ENCODE measurements around the gene LMOD1. TPM values are rescaled to one million over a fixed set of nuclear protein-coding genes. Genes with fewer than 3 reads are reported as not detected.
A peak's percentile ranks its signal among the peaks of the same experiment; 100 is the strongest.

Gene LMOD1
- total and polyA plus RNA-seq, 2 of the 8 experiments (the other 6 are each of a cell fraction or from before 2014, with no cell fraction given), result 0.77 to 1.4 TPM

GRCh38 chr1:201970334-201971159, 24.2 kb upstream of the LMOD1 start:
- no peak overlapping the region for H3K4ac ChIP-seq (replicated peaks; ENCODE audit: insufficient read length, low read depth, low read length)
- peaks cover 6 to 47% (median 31%) of the 10 kb centered on the region in 4 experiments for H3K36me3 ChIP-seq (ENCODE audit: control insufficient read depth in 2 of 4, insufficient read depth in 4 of 4, low read length in 3 of 4)
- DNase-seq (ENCODE audit: low read depth in 1 of 2, low spot score in 2 of 2) (no peak), FAIRE-seq (no peak)
- H3K18ac ChIP-seq (ENCODE audit: extremely low read depth, low read length), result no peak overlapping the region
- H3K4me1 ChIP-seq (replicated peaks in 1 of 4; ENCODE audit: control insufficient read depth in 3 of 4, insufficient read depth in 4 of 4, low read length in 3 of 4), result no peaks in the 10 kb centered on the region
- no peak overlapping the region for H2AFZ ChIP-seq (ENCODE audit: low read length)
- H3K9ac ChIP-seq (replicated peaks in 1 of 4; ENCODE audit: extremely low read depth in 1 of 4, low read depth in 3 of 4, low read length in 3 of 4), result no peak overlapping the region
- WGBS, 2 experiments (ENCODE audit: extremely low coverage in 1 of 2, insufficient coverage in 1 of 2, insufficient read length in 1 of 2, insufficient replicate concordance in 2 of 2, low coverage in 1 of 2, low lambda C conversion rate in 2 of 2, missing lambda C conversion rate in 1 of 2), result 82% methylated on average over 9 of the region's 9 CpGs; no CpG with 5 or more reads in 1 of the 2 experiments
- no peak overlapping the region for H3K56ac ChIP-seq (replicated peaks; ENCODE audit: insufficient read length, low read depth, low read length)
- ChIA-PET CTCF (ENCODE audit: partially characterized antibody) (interaction anchor here (0.9 to 5.0 kb wide), 6 partner anchors 30 to 93 kb away, joined by 3 to 77 read pairs (median 12); no protein-coding TSS in a partner anchor), POLR2A (ENCODE audit: partially characterized antibody) (interaction anchor here (1.0 to 3.3 kb wide), 4 partner anchors 12 to 29 kb away, joined by 3 to 13 read pairs (median 3); partner anchors contain the start of genes RNPEP and TIMM17A)
- H3K27ac ChIP-seq (ENCODE audit: low read depth, low read length), result no peak overlapping the region
- H3K4me3 ChIP-seq (ENCODE audit: extremely low read depth in 1 of 4, insufficient read depth in 2 of 4, low read depth in 3 of 4, low read length in 4 of 4), result no peak overlapping the region
- peak; percentile 18; the same call in 1 of the 2 replicates for TF ChIP-seq POLR2AphosphoS5 (IDR thresholded peaks at IDR 0.05; ENCODE audit: low read depth, low read length)
- no peak for TF ChIP-seq KDM1A (IDR thresholded peaks at IDR 0.05; ENCODE audit: borderline replicate concordance, low read length)
- H2BK5ac ChIP-seq (ENCODE audit: low read depth, low read length), result no peak overlapping the region
- H4K8ac ChIP-seq (ENCODE audit: extremely low read depth, insufficient read depth, low read length), result no peak overlapping the region
- no peak overlapping the region for H2BK20ac ChIP-seq (ENCODE audit: low read length)
- no peak overlapping the region for H2BK120ac ChIP-seq (replicated peaks; ENCODE audit: low read depth, low read length)
- H2BK12ac ChIP-seq (ENCODE audit: low read depth, low read length), result no peak overlapping the region
- no peaks in the 10 kb centered on the region for H3K9me3 ChIP-seq (ENCODE audit: insufficient read depth in 2 of 2, low read depth in 1 of 2, low read length in 1 of 2)
- H3K4me2 ChIP-seq (ENCODE audit: insufficient read depth in 1 of 2, low read depth in 2 of 2, low read length in 2 of 2), result no peak overlapping the region
- peaks cover 0 to 3% of the 10 kb centered on the region in 2 experiments for H4K20me1 ChIP-seq (replicated peaks in 1 of 2; ENCODE audit: control insufficient read depth in 1 of 2, insufficient read depth in 2 of 2, low read length in 2 of 2)
- no peaks in the 10 kb centered on the region for H3K27me3 ChIP-seq (replicated peaks in 1 of 4; ENCODE audit: control insufficient read depth in 3 of 4, extremely low read depth in 1 of 4, insufficient read depth in 3 of 4, low read length in 3 of 4)
- H3K79me2 ChIP-seq (ENCODE audit: control insufficient read depth in 1 of 2, insufficient read depth in 2 of 2, low read length in 2 of 2), result no peaks in the 10 kb centered on the region
- H3K79me1 ChIP-seq (ENCODE audit: low read depth, low read length), result no peaks in the 10 kb centered on the region
- no peak overlapping the region for H4K91ac ChIP-seq (replicated peaks; ENCODE audit: insufficient read length, low read length)
- no peak overlapping the region for H4K5ac ChIP-seq (ENCODE audit: insufficient read length, low read depth, low read length)
- no peak overlapping the region for H3K23ac ChIP-seq (ENCODE audit: insufficient read length)
- H2AK5ac ChIP-seq (ENCODE audit: low read depth, low read length), result no peak overlapping the region
- no peaks in the 10 kb centered on the region for H3K23me2 ChIP-seq (ENCODE audit: low read depth, low read length)
- no peak overlapping the region for H2BK15ac ChIP-seq (ENCODE audit: low read length)
- no peak overlapping the region for H3K14ac ChIP-seq (ENCODE audit: insufficient read length)
